NK-92 (cell line): ENCODE measurements around the gene KXD1.
"Not testable (repeated sequence)": the region's sequence is repeated elsewhere in the genome, so short reads cannot be mapped to it uniquely, and the experiment has no call there.

Experiments used
- DNase-seq: peaks from one replicate; lab custom pipeline; 2025; ENCODE audit not compliant: unreplicated experiment; lab: John Stamatoyannopoulos, UW

KXD1 gene

DNA sequence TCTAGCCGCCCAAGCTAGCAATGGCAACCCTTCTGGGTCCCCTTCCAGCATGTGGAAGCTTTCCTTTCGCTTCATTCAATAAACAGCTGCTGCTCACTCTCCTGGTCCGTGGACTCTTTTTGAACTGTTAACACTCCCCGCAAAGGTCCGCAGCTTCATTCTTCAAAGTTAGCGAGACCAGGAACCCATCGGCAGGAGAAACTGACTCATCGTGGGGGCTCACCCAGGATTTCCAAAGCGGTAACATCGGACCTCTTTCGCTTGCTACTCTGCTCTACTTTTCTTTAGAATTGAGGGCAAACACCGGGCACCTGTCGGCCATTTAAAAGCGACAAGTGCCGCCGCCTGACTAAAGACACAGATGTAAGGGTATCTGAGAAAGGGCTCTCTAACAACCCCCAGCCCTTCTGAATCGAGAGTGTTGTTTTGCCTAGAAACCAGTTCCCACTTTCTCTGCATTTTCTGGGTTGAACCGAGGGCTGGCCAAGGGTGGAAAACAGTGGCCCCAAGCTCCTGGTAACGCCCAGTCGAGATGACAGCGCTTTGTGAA lies 19.8 kb downstream of the KXD1 start:
- DNase-seq = no peak

DNA sequence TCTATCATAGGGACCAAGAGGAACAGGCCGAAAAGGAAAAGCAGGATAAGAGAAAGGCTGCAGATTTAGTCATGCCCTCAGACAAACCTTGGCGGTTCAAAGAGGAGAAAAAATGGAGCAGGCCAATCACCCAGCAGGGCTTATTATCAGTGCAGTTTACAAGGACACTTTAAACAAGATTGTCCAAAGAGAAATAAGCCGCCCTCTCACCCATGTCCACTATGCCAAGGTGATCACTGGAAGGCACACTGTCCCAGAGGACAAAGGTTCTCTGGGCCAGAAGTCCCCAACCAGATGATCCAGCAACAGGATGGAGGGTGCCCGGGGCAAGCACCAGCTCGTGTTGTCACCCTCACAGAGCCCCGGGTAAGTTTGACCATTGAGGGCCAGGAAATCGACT lies 22.6 kb downstream of the KXD1 start:
- DNase-seq = no peak

- DNase-seq = no peak
Observed at GRCh38 chr19:18586306-18586705, 28.6 kb downstream of the KXD1 start.

- DNase-seq = no peak
Observed at GRCh38 chr19:18587561-18587960, 29.9 kb downstream of the KXD1 start.

GRCh38 chr19:18587962-18588610 lies 30.4 kb downstream of the KXD1 start:
- no peak for DNase-seq

DNA sequence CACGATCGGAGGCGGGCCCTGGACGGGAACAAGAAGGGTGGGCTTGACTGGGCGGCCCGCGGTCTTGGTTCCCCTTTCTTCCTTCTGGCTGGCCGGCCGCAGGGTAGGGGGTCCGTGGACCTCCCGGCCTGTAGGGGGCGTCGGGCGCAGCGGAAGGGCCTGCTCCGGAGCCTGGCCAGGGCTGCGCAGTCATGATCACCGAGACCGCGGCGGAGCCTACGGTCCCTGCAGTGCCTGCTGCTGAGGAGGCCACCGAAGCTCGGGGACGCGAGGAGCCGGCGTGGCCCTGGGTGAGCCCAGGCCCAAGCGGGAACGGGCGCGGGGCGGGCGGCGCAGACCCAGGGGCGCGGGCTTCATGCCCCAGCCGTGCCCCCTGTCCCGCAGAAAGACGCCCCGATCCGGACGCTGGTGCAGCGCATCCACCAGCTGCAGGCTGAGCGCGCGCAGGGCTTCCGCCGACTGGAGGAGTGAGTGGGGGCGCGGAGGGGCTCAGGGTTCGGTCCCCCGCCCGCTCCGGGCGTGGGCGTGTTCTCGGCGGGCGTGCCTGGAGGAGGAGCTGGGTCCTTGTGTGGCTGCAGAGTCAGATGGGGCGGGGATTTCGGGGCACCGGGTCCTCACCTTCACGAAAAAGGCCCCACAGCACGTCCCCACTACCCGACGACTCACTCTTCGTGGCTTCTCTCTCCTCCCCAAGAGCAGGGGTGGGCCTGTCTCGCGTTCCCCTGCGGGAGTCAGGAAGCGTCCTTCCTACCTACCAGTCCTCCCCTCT lies 31.1 kb downstream of the KXD1 start, which contains the start of gene REX1BD:
Gene REX1BD (plus strand): TSS at position 188 of the 769 bp plus-strand sequence. CDS start 4 bp downstream, at position 192.
- DNase-seq = peak; percentile 51

DNA sequence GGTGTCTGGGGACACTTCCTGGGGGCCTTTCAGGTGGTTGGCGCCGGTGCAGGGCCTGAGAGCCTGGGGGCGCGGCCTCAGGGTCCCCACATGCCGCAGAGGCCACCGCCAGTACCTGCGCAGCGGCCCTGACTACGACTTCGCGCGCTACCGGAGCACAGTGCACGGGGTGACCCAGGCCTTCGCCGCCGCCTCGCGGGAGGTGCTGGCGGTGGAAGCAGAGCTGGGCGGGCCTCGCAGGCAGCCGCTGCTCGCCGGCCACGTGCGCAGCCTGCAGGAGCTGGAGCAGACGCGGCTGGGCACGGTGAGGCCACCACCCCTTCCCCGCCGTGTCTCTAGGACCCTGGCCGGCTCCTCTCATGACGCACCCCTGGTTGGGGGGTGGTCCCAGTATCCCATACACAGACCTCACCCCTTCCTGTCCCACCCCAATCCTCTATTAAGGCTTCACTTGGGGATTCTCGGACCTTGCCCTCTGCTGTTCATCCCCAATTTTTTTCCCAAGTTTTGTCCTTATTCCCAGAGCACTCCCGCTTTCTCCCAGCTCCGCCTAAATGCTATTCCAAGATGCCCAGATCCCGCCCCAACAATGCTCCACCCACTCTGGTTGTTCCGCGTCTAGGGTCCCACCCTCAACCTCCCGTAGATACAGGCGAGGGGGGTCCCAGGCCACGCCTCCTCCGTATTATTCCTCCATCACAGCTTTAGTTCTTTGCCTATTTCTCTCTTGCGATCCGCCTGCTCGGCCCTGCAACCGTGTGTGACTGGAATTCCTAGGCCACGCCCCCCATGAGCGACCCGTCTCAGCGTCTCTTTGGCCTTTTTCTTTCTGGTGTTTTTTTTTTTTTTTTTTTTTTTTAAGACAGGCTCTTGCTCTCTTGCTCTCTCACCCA lies 32.0 kb downstream of the KXD1 start:
- DNase-seq = no peak

- DNase-seq = no peak
Observed at GRCh38 chr19:18590273-18591272, 32.9 kb downstream of the KXD1 start.

DNA sequence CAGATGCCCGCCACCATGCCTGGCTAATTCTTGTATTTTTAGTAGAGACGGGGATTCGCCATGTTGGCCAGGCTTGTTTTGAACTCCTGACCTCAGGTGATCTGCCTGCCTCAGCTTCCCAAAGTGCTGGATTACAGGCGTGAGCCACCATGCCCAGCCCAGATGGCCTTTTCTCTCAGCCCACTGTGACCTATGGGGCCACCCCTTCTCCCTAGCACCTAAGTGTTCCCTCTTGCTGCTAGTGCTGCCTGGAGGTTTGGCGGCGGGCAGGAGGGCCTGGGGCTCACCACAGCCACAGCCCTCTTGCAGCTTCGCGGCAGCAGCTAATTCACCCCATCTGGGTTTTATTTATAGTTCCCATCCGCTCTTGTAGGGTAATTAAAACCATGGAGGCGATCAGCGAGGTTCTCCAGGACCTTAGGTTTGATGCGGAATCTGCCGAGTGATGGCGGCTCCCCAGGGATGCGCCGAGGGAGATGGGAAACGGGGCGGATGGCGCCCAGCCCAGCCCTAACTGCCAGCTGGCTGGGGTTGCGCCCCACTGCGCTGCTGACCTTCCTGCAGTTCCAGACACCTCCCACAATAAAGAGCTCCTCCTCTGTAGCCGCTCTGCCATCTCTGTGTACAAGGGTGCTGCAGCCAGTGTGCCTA lies 34.2 kb downstream of the KXD1 start:
- no peak for DNase-seq

GRCh38 chr19:18592732-18593131 lies 35.1 kb downstream of the KXD1 start:
- not testable (repeated sequence) for DNase-seq

DNA sequence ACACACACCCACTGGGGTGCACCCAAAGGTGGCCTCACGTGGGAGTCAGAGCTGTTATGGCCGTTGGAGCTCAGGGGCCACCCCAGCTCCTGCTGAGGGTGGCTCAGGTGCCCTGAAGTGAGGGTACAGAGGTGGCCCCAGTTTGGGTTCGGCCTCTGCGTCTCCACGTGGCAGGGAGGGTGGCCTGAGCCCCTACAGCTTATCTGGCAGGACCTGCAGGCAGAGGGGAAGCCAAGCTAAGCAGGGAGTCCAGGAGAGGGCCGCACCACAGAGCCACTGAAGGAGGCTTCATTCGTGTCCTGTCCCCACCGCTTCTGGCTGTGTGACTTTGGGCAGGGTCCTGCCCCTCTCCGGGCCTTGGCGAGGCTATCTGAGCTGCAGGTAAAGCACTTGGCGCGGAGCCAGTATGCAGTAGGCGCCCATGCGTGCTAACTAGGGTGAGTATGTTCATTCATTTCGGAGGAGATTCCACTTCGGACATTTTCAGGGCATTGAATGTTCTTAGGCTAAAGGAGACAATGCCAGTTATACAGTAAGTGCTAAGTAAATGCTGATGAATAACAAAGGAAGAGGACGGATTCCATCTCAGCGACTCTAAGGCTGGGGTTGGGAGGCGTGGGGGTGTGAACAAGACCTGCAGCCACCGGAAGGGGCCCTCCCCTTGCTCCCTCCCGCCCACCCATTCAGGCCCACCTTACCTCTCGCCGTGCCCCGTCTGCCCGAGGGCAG lies 35.9 kb downstream of the KXD1 start:
- no peak for DNase-seq

DNA sequence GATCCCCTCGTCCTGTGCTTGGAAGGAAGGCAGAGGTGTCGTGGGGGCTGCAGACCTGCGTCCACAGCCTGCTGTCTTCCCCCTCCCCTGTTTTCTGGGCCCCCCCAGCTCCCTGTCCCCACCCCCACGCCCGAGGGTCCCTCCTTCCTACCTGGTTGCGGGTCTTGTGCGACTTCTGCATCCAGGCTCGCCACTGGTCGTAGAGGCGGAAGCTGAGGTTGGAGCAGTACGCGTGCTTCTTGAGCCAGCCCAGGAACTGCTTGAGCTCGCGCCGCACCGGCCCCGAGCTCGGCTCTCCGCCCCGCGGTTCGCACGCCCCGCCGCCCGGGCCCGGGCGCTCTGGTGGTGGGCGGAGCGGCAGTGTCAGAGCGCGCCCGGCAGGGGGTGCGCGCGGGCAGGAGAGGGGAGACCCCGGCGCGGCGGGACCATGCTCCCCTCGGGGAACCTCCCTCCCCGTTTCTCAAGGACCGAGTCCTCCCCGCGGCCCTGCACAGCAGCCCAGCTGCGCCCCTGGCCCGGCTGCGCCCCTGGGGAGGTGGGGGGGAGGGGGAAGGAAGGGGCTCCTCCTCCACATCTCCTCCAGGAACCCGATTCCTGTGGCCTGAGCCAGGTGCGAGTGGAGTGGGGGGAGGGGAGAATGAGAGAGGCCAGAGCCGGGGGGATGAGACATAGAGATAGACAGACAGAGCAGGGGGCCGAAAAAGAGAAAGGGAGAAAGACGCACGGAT lies 36.6 kb downstream of the KXD1 start:
- DNase-seq = no peak

DNA sequence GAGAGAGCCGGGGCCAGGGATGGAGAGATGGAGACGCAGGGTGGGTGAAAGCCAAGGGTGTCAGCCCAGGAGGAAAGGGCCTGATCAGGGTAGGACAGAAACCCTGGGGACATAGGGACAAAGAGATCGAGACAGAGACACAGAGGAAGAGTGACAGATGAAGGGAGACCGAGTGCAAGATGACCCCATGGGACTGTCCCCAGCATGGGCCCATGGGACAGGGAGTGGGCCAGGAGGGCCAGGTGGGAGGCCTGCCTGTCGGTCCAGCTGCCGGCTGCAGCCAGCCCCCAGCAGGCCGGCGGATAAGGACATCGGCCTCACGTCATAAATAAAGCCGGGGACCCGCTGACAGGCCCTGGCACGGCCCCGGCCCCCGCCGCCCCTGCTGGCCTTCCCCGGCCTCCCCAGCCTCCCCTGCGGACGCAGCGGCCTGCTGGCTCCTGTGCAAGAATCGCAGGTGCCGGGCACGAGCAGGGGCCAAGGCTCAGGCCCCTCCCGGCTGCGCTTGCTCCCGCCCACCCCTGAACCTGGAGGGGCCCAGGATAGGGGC lies 37.2 kb downstream of the KXD1 start:
- DNase-seq = no peak

DNA sequence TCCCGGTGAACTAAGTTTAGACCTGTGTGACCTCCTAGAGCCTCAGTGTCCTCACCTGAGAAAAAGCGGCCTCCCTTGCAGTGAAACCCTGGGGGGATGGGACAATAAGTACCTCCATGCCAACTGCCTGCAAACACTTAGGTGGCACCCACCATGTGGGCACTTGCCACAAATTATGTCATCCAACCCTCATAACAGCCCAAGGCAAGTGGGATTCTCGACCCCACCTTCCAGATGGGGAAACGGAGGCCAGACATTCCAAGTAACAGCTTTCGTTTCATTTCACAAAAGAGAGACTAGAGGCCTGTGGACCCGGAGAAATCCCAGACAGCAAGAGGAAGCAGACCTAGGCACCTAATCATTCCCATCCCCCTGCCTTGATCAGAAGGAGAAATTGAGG lies 37.8 kb downstream of the KXD1 start:
- no peak for DNase-seq

GRCh38 chr19:18596752-18597157 lies 39.1 kb downstream of the KXD1 start:
- no peak for DNase-seq

DNA sequence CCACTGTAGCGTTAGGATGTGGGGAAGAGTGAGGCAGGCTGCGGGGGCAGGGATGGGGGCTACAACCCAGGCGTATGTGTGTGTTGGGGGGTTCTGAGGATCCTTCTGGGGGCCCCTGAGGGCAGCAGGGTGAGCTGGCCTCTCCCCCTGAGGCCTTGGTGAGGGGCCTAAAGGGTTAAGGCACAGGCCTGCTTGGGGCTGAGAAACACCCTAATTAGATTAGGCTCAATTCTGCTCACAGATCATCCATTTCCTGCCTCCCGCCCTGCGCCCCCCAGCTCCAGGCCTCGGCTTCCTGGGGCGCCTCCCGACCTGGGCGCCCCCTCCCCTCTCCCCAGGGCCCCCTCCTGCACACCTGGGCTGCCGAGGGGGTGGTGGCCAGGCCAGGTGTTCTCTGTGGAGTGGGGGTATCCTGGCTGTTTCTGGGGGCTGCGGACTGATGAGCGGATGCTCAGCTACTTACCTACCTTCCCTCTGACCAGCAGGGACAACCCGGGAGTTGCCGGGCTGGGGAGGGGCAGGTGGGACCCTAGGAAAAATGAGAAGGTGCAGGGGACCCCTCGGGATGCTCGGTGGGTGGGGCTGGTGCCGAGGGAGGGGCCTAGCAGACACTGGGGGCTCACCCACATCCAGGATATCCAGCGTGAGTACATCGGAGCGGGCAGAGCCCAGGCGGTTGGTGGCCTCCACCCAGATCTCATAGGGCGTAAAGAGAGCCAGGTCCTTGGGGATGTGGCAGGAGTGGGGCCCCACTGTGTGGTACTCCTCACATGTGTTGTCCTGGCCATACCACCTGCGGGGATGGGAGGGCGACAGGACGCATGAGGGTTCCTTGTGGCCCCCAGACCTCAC lies 40.4 kb downstream of the KXD1 start:
- no peak for DNase-seq

DNA sequence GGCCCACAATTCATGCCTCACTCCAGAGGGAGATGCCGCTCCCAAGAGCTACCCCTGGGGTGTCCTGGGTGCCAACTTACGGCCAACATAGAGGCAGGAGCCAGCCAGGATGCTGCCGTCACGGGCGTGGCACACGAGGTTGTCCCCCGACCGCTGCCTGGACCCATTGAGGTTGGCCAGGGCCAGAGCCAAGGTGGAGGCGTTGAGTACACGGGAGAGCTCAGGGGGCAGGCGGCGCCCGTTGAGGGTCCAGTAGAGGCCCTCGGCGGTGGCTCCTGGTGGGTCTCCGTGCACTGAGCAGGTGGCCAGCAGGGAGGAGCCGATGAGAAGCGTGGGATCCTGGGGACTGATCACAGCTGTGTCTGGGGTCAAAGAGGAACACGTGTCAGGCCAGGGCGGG lies 41.8 kb downstream of the KXD1 start:
- no peak for DNase-seq
